B cell (primary cell): ENCODE measurements around the gene PRR27. TPM values are rescaled to one million over a fixed set of nuclear protein-coding genes. Genes with fewer than 3 reads are reported as not detected.

ENCODE experiments used
- ATAC-seq: fragments of 200-7000 bp; cut with Tn5 transposase; one replicate; pipeline ENCODE4 v1.10.0; 2021; ENCODE audit warnings: low read depth, mild to moderate bottlenecking, moderate number of reproducible peaks, moderate library complexity
- CTCF ChIA-PET: fragments of 350-600 bp; sonication (Branson Sonifier 250); formaldehyde crosslinking; loops from one replicate; lab custom pipeline; 2021; ENCODE audit warnings: antibody characterized with exemption, inconsistent platforms; lab: Charles Lee
- POLR2A ChIA-PET: fragments of 350-600 bp; sonication (Branson Sonifier 250); formaldehyde crosslinking; loops from one replicate; lab custom pipeline; 2021; ENCODE audit warnings: antibody characterized with exemption; lab: Charles Lee
- DNase-seq: peaks from one replicate; pipeline ENCODE4 v3.0.0; 2013
- H2AFZ ChIP-seq: 2 replicates; pipeline ENCODE4 v1.6.1; 2012; ENCODE audit warnings: mild to moderate bottlenecking, low read depth, low read length; ENCODE audit not compliant: insufficient read depth, poor library complexity, severe bottlenecking
- H3K27ac ChIP-seq, 2 donors: 1 replicate in 1 of 2; 2 replicates in 1 of 2; pipeline ENCODE4 v1.5.1; 2012 to 2013; ENCODE audit warnings: low read length in 2 of 2, mild to moderate bottlenecking in 2 of 2, moderate library complexity in 1 of 2
- H3K27me3 ChIP-seq, 4 experiments: fragments of 200-600 bp in 1 of 4; sonication (generic) in 1 of 4; replicated peaks in 1 of 4; 1 replicate in 2 of 4; 2 replicates in 2 of 4; pipeline versions ENCODE4 v1.6.1 to v1.7.0; 2013 to 2016; ENCODE audit warnings: low read length in 3 of 4, mild to moderate bottlenecking in 2 of 4, mixed read lengths in 1 of 4, moderate library complexity in 1 of 4; ENCODE audit not compliant: insufficient read depth in 4 of 4, control insufficient read depth in 3 of 4; ENCODE audit errors: control extremely low read depth in 1 of 4
- H3K36me3 ChIP-seq, 2 experiments: replicated peaks in 1 of 2; 1 replicate in 1 of 2; 2 replicates in 1 of 2; pipeline versions ENCODE4 v1.6.1 to v1.7.1; 2013; ENCODE audit warnings: low read length in 1 of 2; ENCODE audit not compliant: insufficient read depth in 2 of 2, control insufficient read depth in 1 of 2; ENCODE audit errors: control extremely low read depth in 1 of 2, extremely low read depth in 1 of 2
- H3K4me1 ChIP-seq, 2 donors: fragments of 200-600 bp in 1 of 2; sonication (generic) in 1 of 2; 1 replicate in 1 of 2; 2 replicates in 1 of 2; pipeline versions ENCODE4 v1.5.1 to v1.6.1; 2013 to 2017; ENCODE audit warnings: low read length in 2 of 2; ENCODE audit not compliant: control insufficient read depth in 2 of 2, insufficient read depth in 2 of 2
- H3K4me2 ChIP-seq: replicated peaks from 2 replicates; pipeline ENCODE3; 2012; ENCODE audit warnings: mild to moderate bottlenecking, low read depth, low read length; ENCODE audit not compliant: poor library complexity, severe bottlenecking
- H3K4me3 ChIP-seq, 5 experiments: fragments of 200-600 bp in 1 of 5; sonication (generic) in 1 of 5; 1 replicate in 3 of 5; 2 replicates in 2 of 5; pipeline versions ENCODE4 v1.5.1 to v1.7.0; 2011 to 2016; ENCODE audit warnings: low read length in 4 of 5, mild to moderate bottlenecking in 4 of 5, low read depth in 2 of 5, control low read depth in 1 of 5, moderate library complexity in 1 of 5; ENCODE audit not compliant: insufficient read depth in 1 of 5; ENCODE audit errors: control extremely low read depth in 1 of 5, extremely low read depth in 1 of 5
- H3K79me2 ChIP-seq: fragments of 200-600 bp; sonication (generic); one replicate; pipeline ENCODE4 v1.6.0; 2016; ENCODE audit warnings: low read length; ENCODE audit not compliant: control insufficient read depth, insufficient read depth
- H3K9ac ChIP-seq: fragments of 200-600 bp; sonication (generic); 2 replicates; pipeline ENCODE4 v1.6.1; 2017; ENCODE audit warnings: mild to moderate bottlenecking, low read length, moderate library complexity
- H3K9me3 ChIP-seq, 3 donors: one replicate each; pipeline versions ENCODE4 v1.6.1 to v1.7.1; 2013; ENCODE audit warnings: low read length in 2 of 3; ENCODE audit not compliant: control insufficient read depth in 2 of 3, insufficient read depth in 1 of 3; ENCODE audit errors: control extremely low read depth in 1 of 3
- H4K20me1 ChIP-seq: 2 replicates; pipeline ENCODE4 v1.6.0; 2012; ENCODE audit warnings: mild to moderate bottlenecking, low read length; ENCODE audit not compliant: insufficient read depth, control insufficient read depth, poor library complexity, severe bottlenecking
- H3K27ac Mint-ChIP-seq: one replicate; pipeline ENCODE4 v1.8.0; 2021; ENCODE audit warnings: mixed read lengths
- H3K27me3 Mint-ChIP-seq: one replicate; pipeline ENCODE4 v1.8.0; 2021; ENCODE audit warnings: mixed read lengths
- H3K4me1 Mint-ChIP-seq: one replicate; pipeline ENCODE4 v1.8.0; 2021; ENCODE audit warnings: mixed read lengths
- H3K4me3 Mint-ChIP-seq: one replicate; pipeline ENCODE4 v1.8.0; 2021; ENCODE audit warnings: mixed read lengths
- H3K9me3 Mint-ChIP-seq: one replicate; pipeline ENCODE4 v1.8.0; 2022; ENCODE audit warnings: mixed read lengths; ENCODE audit not compliant: insufficient read depth
- CTCF ChIP-seq: fragments of 200-600 bp; IDR thresholded peaks from one replicate; pipeline ENCODE4 v1.8.0; 2022; ENCODE audit warnings: antibody characterized with exemption, mild to moderate bottlenecking
- EZH2 ChIP-seq: IDR thresholded peaks from 2 replicates; pipeline ENCODE4 v1.6.1; 2012; ENCODE audit warnings: borderline replicate concordance, low read depth, mild to moderate bottlenecking, moderate library complexity, low read length; ENCODE audit not compliant: insufficient read depth, poor library complexity, severe bottlenecking
- WGBS: methylation state at CpG from one replicate; pipeline ENCODE4 v1.1.5; 2013; ENCODE audit warnings: missing lambda C conversion rate; ENCODE audit not compliant: insufficient coverage; 5-methylcytosine and 5-hydroxymethylcytosine counted together
- intact Hi-C: fragments of 100-400 bp; cut with micrococcal nuclease; formaldehyde crosslinking; loops from one replicate; pipeline ENCODE4 v1.10.0; 2022
- polyA plus RNA-seq: library from polyadenylated mRNA; depleted of rRNA; stranded (reverse); fragments of >200 nt; gene quantifications from 2 replicates; pipeline ENCODE4 v1.2.3, GENCODE V29; 2012
- total RNA-seq, 2 donors: library from RNA; stranded (reverse); fragments of 120-200 nt in 1 of 2; gene quantifications; 1 replicate in 1 of 2; 2 replicates in 1 of 2; pipeline versions ENCODE4 v1.2.3 to v1.2.4, GENCODE V29; 2013 to 2022

The PRR27 gene
- total and polyA plus RNA-seq, 2 donors (not counting 1 experiment from before 2014, with no cell fraction given), result not detected

DNA sequence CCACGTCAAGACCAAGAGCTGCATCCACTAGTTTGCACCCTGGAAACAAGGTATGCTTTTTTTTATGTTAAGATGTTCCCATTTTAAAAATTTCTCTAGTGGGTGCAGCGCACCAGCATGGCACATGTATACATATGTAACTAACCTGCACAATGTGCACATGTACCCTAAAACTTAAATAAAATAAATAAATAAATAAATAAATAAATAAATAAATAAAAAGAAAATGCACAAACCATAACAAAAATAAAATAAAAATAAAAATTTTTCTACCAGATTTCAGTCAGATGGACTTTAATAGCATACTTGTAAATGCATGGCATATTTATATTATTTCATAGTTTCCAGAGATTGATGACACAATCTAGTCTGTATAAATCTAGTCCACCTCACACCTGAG lies 1.9 kb upstream of the PRR27 start:
- no peak overlapping the region for H3K4me3 Mint-ChIP-seq
- no peak overlapping the region for H3K27ac ChIP-seq
- no peak overlapping the region for H3K27ac Mint-ChIP-seq
- DNase-seq (no peak), ATAC-seq (no peak)
- no peak overlapping the region for H2AFZ ChIP-seq
- TF ChIP-seq CTCF, result no peak
- H3K9me3 ChIP-seq, result no peaks in the 10 kb centered on the region
- no peaks in the 10 kb centered on the region for H3K27me3 ChIP-seq
- H3K9ac ChIP-seq, result no peak overlapping the region
- ChIA-PET CTCF (no interaction called here), POLR2A (no interaction called here)
- no CpG with 5 or more reads among the region's 2 CpGs for WGBS
- H3K4me2 ChIP-seq, result no peak overlapping the region
- intact Hi-C loops, result no loop called here
- no peaks in the 10 kb centered on the region for H3K27me3 Mint-ChIP-seq
- H3K9me3 Mint-ChIP-seq, result no peaks in the 10 kb centered on the region
- H3K79me2 ChIP-seq, result no peaks in the 10 kb centered on the region
- H4K20me1 ChIP-seq, result no peaks in the 10 kb centered on the region
- H3K4me3 ChIP-seq, result no peak overlapping the region
- H3K36me3 ChIP-seq, result no peaks in the 10 kb centered on the region
- no peaks in the 10 kb centered on the region for H3K4me1 ChIP-seq
- no peaks in the 10 kb centered on the region for H3K4me1 Mint-ChIP-seq

GRCh38 chr4:70158576-70158975 lies 4.5 kb downstream of the PRR27 start:
- no peak for ATAC-seq
- no peak overlapping the region for H3K27ac Mint-ChIP-seq

More at GRCh38 chr4:70158576-70158975, 4.5 kb downstream of the PRR27 start:
- no peaks in the 10 kb centered on the region for H3K79me2 ChIP-seq
- DNase-seq, result no peak
- H3K4me3 ChIP-seq, result no peak overlapping the region
- no peaks in the 10 kb centered on the region for H3K4me1 Mint-ChIP-seq
- WGBS, result 64% methylated on average over 1 of the region's 2 CpGs
- H2AFZ ChIP-seq, result no peak overlapping the region
- H3K36me3 ChIP-seq, result no peaks in the 10 kb centered on the region
- TF ChIP-seq EZH2, result no peak
- TF ChIP-seq CTCF, result no peak
- ChIA-PET CTCF (no interaction called here), POLR2A (no interaction called here)
- H3K27me3 ChIP-seq, result no peaks in the 10 kb centered on the region
- H3K9me3 ChIP-seq, result no peaks in the 10 kb centered on the region
- no peak overlapping the region for H3K27ac ChIP-seq
- no peak overlapping the region for H3K4me3 Mint-ChIP-seq
- H4K20me1 ChIP-seq, result no peaks in the 10 kb centered on the region
- H3K4me2 ChIP-seq, result no peak overlapping the region
- H3K4me1 ChIP-seq, result no peaks in the 10 kb centered on the region
- H3K27me3 Mint-ChIP-seq, result no peaks in the 10 kb centered on the region
- H3K9me3 Mint-ChIP-seq, result no peaks in the 10 kb centered on the region
- no peak overlapping the region for H3K9ac ChIP-seq
- intact Hi-C loops, result no loop called here
